NT2/D1 (cell line): ENCODE measurements around the gene TRPC6.
"Not testable (repeated sequence)": the region's sequence is repeated elsewhere in the genome, so short reads cannot be mapped to it uniquely, and the experiment has no call there.

ENCODE experiments used
- DNase-seq: peaks from one replicate; pipeline ENCODE4 v3.0.0-alpha.2; 2011; ENCODE audit warnings: low read depth, low spot score
- H3K27me3 ChIP-seq: 2 replicates; pipeline ENCODE4 v1.6.0; 2011; ENCODE audit warnings: mild to moderate bottlenecking; ENCODE audit not compliant: insufficient read length, insufficient read depth
- H3K36me3 ChIP-seq: 2 replicates; pipeline ENCODE4 v1.6.1; 2011; ENCODE audit warnings: mild to moderate bottlenecking, low read length, mixed read lengths; ENCODE audit not compliant: insufficient read depth, insufficient read length
- H3K4me1 ChIP-seq: 2 replicates; pipeline ENCODE4 v1.5.1; 2011; ENCODE audit not compliant: insufficient read depth, insufficient read length
- H3K4me3 ChIP-seq: 2 replicates; pipeline ENCODE4 v1.5.1; 2011; ENCODE audit warnings: low read depth; ENCODE audit not compliant: insufficient read length
- H3K9ac ChIP-seq: 2 replicates; pipeline ENCODE4 v1.6.0; 2011; ENCODE audit warnings: low read depth; ENCODE audit not compliant: insufficient read length
- H3K9me3 ChIP-seq: 2 replicates; pipeline ENCODE4 v1.5.1; 2011; ENCODE audit warnings: mild to moderate bottlenecking, low read length; ENCODE audit not compliant: insufficient read depth
- SUZ12 ChIP-seq: IDR thresholded peaks from 2 replicates; pipeline ENCODE4 v1.6.1; 2011; ENCODE audit not compliant: insufficient read length, insufficient read depth; ENCODE audit errors: extremely low read depth
- YY1 ChIP-seq: IDR thresholded peaks from 2 replicates; pipeline ENCODE4 v1.6.1; 2011; ENCODE audit not compliant: insufficient read length, insufficient read depth
- ZNF274 ChIP-seq: IDR thresholded peaks from 2 replicates; pipeline ENCODE4 v1.6.1; 2011; ENCODE audit warnings: mild to moderate bottlenecking, low read depth, low read length

Gene TRPC6

DNA sequence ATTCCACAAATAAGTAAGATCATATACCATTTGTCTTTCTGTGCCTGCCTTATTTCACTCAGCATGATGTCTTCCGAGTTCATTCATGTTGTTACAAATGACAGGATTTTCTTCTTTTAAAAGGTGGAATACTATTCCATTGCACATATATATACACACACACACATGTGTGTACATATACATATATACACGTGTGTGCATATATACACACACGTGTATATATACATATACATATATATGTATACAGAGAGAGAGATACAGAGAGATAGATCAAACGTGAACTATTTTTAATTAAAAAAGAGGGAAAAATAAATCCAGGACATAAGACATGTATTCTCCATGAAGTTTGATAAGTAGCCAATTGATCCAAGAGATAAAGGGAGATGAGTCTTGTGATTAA is 108.1 kb downstream of the TRPC6 start:
- Histone ChIP-seq H3K9me3 (no peaks in the 10 kb centered on the region), H3K4me1 (no peaks in the 10 kb centered on the region), H3K4me3 (no peak overlapping the region), H3K36me3 (no peaks in the 10 kb centered on the region), H3K27me3 (no peaks in the 10 kb centered on the region), H3K9ac (no peak overlapping the region)
- no peak for TF ChIP-seq YY1
- TF ChIP-seq SUZ12, result no peak
- TF ChIP-seq ZNF274, result no peak
- DNase-seq, result no peak

DNA sequence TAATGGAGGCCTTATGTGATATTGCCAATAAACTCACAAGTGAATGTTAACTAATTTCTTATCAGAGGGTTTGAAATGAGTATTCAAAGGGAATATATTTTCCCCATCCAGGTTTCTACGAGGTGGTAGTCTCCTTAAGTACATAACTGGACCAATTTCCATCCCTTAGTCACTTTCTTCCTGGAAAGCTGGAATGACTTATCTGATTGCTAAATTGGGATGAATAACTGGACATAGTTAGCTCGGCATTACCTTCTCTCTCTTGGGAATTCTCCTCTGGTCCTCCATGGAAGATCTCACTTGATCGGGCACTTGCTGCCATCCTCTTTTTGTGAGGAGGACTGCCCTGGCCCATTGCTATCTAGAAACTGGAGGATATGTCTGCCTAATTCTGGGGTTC is 109.1 kb downstream of the TRPC6 start:
- Histone ChIP-seq H3K9me3 (no peaks in the 10 kb centered on the region), H3K4me1 (no peaks in the 10 kb centered on the region), H3K9ac (no peak overlapping the region), H3K36me3 (no peaks in the 10 kb centered on the region), H3K27me3 (no peaks in the 10 kb centered on the region), H3K4me3 (no peak overlapping the region)
- DNase-seq, result no peak
- TF ChIP-seq ZNF274 (no peak), YY1 (no peak), SUZ12 (no peak)

DNA sequence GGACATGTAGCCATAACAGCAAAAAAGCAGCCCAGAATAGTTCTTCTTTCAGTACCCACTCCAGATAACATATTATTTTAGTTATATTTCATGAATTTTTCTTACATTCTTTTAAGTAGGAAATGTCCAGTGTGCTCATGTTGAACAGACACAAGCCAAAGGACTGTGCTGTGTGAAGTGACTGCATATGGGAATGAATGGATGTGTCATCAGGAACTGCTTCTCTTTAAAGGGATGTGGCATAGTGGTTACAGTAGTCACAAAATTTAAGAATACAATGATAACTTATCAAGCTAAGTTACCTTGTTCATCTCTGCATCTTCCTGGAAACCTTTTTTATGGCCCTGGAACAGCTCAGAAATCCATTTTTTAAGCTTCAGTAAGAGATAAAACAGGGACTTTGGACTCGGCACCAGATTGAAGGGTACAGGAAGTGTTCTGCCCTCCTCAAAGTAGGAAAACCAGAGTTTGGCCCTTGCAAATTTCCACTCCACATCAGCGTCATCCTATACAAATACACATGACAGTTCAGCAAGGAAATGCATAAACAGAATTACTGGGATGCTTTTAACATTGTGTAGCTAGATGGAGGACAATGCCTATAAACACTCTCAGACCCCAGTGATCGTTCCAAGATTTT is 112.8 kb downstream of the TRPC6 start:
- Histone ChIP-seq H3K36me3 (no peaks in the 10 kb centered on the region), H3K27me3 (no peaks in the 10 kb centered on the region), H3K4me1 (no peaks in the 10 kb centered on the region), H3K9me3 (no peaks in the 10 kb centered on the region), H3K4me3 (no peak overlapping the region), H3K9ac (no peak overlapping the region)
- DNase-seq, result no peak
- TF ChIP-seq SUZ12 (no peak), YY1 (no peak), ZNF274 (no peak)

DNA sequence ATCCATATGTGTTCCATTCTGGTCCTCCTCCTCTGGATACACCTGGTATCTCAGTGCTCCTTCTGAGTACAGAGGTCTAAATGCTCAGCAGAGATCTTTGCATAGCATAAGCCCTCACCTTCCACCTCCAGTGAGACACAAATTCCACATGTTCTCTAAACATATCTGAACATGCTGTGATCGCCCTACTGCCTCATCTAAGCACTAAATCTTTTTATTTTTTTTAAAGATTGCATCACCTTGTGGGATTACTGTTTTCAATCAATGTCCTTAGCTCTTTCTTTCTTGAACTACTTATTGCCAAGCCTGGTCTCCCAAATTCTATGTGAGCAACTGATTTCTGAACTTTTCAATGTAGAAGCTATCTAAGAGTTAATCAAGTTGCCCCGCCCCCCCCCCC is 113.4 kb downstream of the TRPC6 start:
- H3K36me3 ChIP-seq, result no peaks in the 10 kb centered on the region
- H3K27me3 ChIP-seq, result no peaks in the 10 kb centered on the region
- no peak for TF ChIP-seq SUZ12
- TF ChIP-seq YY1, result no peak
- no peak for TF ChIP-seq ZNF274
- no peaks in the 10 kb centered on the region for H3K4me1 ChIP-seq
- no peaks in the 10 kb centered on the region for H3K9me3 ChIP-seq
- no peak overlapping the region for H3K4me3 ChIP-seq
- H3K9ac ChIP-seq, result no peak overlapping the region
- DNase-seq, result no peak

DNA sequence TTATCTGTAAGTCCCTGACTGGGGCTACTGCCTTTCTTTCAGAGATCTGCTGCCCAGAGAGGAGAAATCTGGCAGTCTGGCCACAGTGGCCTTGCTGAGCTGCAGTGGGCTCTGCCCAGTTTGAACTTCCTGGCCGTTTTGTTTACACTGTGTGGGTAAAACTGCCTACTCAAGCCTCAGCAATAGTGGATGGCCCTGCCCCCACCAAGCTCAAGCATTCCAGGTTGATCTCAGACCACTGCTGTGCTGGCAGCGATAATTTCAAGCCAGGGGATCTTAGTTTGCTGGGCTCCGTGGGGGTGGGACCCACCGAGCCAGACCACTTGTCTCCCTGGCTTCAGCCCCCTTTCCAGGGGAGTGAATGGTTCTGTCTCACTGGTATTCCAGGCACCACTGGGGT is 117.5 kb downstream of the TRPC6 start:
- no peak for TF ChIP-seq SUZ12
- no peak for TF ChIP-seq ZNF274
- TF ChIP-seq YY1, result no peak
- no peak overlapping the region for H3K9ac ChIP-seq
- no peaks in the 10 kb centered on the region for H3K4me1 ChIP-seq
- H3K4me3 ChIP-seq, result no peak overlapping the region
- H3K9me3 ChIP-seq, result no peaks in the 10 kb centered on the region
- no peak for DNase-seq
- H3K36me3 ChIP-seq, result no peaks in the 10 kb centered on the region
- H3K27me3 ChIP-seq, result no peaks in the 10 kb centered on the region

DNA sequence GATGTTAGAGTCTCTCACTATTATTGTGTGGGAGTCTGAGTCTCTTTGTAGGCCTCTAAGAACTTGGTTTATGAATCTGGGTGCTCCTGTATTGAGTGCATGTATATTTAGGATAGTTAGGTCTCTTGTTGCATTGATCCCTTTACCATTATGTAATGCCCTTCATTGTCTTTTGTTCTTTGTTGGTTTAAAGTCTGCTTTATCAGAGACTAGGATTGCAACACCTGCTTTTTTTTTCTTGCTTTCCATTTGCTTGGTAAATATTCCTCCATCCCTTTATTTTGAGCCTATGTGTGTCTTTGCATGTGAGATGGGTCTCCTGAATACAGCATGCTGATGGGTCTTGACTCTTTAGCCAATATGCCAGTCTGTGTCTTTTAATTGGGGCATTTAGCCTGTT is 119.4 kb downstream of the TRPC6 start:
- not testable (repeated sequence) for H3K36me3 ChIP-seq, DNase-seq, H3K27me3 ChIP-seq, H3K9ac ChIP-seq, H3K4me1 ChIP-seq, H3K9me3 ChIP-seq, H3K4me3 ChIP-seq

DNA sequence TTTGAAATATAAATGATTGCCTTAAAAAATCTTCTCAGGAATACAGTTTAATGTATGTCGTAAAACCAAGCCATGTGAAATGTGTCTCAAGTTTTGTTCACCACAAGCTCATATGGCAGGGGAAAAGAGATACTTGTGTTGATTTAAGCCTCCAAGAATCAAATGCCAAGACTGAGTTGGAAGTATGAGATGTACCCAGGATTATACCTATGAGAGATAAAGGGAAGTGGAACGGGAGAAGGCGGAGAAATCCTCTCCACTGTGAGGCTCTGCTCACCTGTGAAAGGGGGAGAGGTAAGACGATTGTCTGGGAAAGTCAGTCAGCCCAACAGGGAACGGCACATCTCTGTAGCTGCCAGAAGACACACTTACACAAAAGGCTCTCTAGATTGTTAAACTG is 124.8 kb downstream of the TRPC6 start:
- Histone ChIP-seq H3K36me3 (no peaks in the 10 kb centered on the region), H3K4me3 (no peak overlapping the region), H3K27me3 (no peaks in the 10 kb centered on the region), H3K9ac (no peak overlapping the region), H3K9me3 (no peaks in the 10 kb centered on the region; the same call in 1 of the 2 replicates), H3K4me1 (no peaks in the 10 kb centered on the region)
- no peak for TF ChIP-seq ZNF274
- TF ChIP-seq SUZ12, result no peak
- no peak for TF ChIP-seq YY1
- no peak for DNase-seq

DNA sequence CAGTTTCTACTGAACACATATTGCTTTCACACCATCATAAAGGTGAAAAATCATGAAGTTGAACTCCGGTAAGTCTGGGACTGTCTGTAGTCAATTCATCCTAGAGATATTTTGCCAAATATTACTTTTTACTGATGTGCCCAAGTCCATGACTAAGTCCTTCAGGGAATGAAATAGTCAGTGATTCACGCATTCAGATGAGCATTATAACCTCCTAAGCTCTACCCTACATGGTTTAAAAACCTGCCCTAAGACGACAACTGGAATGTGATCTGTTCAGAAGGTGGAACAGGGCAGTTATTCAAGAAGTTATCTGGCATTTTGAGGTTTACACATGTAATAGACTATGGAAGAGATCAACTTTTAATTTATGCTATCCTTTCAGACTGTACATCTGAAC is 125.6 kb downstream of the TRPC6 start:
- H3K27me3 ChIP-seq, result no peaks in the 10 kb centered on the region
- H3K36me3 ChIP-seq, result no peaks in the 10 kb centered on the region
- H3K9ac ChIP-seq, result no peak overlapping the region
- H3K4me3 ChIP-seq, result no peak overlapping the region
- DNase-seq, result no peak
- no peaks in the 10 kb centered on the region for H3K4me1 ChIP-seq
- no peaks in the 10 kb centered on the region; the same call in 1 of the 2 replicates for H3K9me3 ChIP-seq
- TF ChIP-seq SUZ12 (no peak), YY1 (no peak), ZNF274 (no peak)
